NOMO-1 (cell line): ENCODE data around the gene KLB.
"Not testable (repeated sequence)": the region's sequence is repeated elsewhere in the genome, so short reads cannot be mapped to it uniquely, and the experiment has no call there.

Source experiments
- DNase-seq, 2 experiments: peaks; one replicate each; lab custom pipeline; 2025; ENCODE audit not compliant: unreplicated experiment in 2 of 2; lab: John Stamatoyannopoulos, UW

Gene KLB

GRCh38 chr4:39425297-39425696 is 18.6 kb downstream of the KLB start:
- not testable (repeated sequence) for DNase-seq

GRCh38 chr4:39426728-39427127 is 20.0 kb downstream of the KLB start:
- no peak for DNase-seq

- no peak for DNase-seq
Measured at GRCh38 chr4:39427520-39428114, 20.9 kb downstream of the KLB start.

- DNase-seq: no peak
Measured at GRCh38 chr4:39429476-39430334, 23.0 kb downstream of the KLB start.

GRCh38 chr4:39433878-39434492 is 27.3 kb downstream of the KLB start:
- no peak for DNase-seq

- no peak for DNase-seq
Measured at GRCh38 chr4:39435659-39436563, 29.2 kb downstream of the KLB start.

- no peak for DNase-seq
Measured at GRCh38 chr4:39441593-39441992, 34.9 kb downstream of the KLB start.

- no peak for DNase-seq
Measured at GRCh38 chr4:39442998-39443397, 36.3 kb downstream of the KLB start.

GRCh38 chr4:39446483-39446841 is 39.7 kb downstream of the KLB start:
- DNase-seq: no peak

- no peak for DNase-seq
Measured at GRCh38 chr4:39446842-39447573, 40.3 kb downstream of the KLB start.

- no peak for DNase-seq
Measured at GRCh38 chr4:39450618-39451017, 43.9 kb downstream of the KLB start.

- no peak for DNase-seq
Measured at GRCh38 chr4:39451423-39452023, 44.8 kb downstream of the KLB start.

- DNase-seq: no peak
Measured at GRCh38 chr4:39452153-39452859, 45.6 kb downstream of the KLB start.

GRCh38 chr4:39452860-39453587 is 46.3 kb downstream of the KLB start:
- no peak for DNase-seq

GRCh38 chr4:39453738-39454137 is 47.0 kb downstream of the KLB start:
- no peak for DNase-seq

GRCh38 chr4:39455486-39455885 is 48.8 kb downstream of the KLB start:
- DNase-seq: no peak

- peak in 1 of 2 experiments; percentile 28 for DNase-seq
Measured at GRCh38 chr4:39456946-39457763, 50.4 kb downstream of the KLB start.

GRCh38 chr4:39458161-39458504 is 51.4 kb downstream of the KLB start:
- DNase-seq: not testable (repeated sequence)
